Subcutaneous adipose tissue (tissue), 4 donors: ENCODE measurements around the gene H2AZ2. TPM values are rescaled to one million over a fixed set of nuclear protein-coding genes. Genes with fewer than 3 reads are reported as not detected.

Experiments
- CTCF ChIP-seq: fragments of 450-650 bp; IDR thresholded peaks from one replicate; pipeline ENCODE4 v1.5.1; 2016; ENCODE audit warnings: low read depth, mild to moderate bottlenecking, control low read depth, antibody characterized with exemption, moderate library complexity
- total RNA-seq, 4 donors: library from RNA; depleted of rRNA; stranded (reverse); fragments of >200 nt; gene quantifications; one replicate each; pipeline ENCODE4 v1.1.0, GENCODE V29; 2016

Gene H2AZ2
- total RNA-seq, result 100 to 1,000 TPM in 2 of 4 donors, 10 to 100 TPM in 2; 88.7 to 130 (median 96.4) TPM

- no peak for TF ChIP-seq CTCF
These were observed at the start of gene H2AZ2 for GRCh38 chr7:44847920-44848634. Gene H2AZ2 (minus strand): TSS chr7:44848087. CDS start chr7:44847971, 116 bp downstream.

- no peak for TF ChIP-seq CTCF
These were observed 49.4 kb upstream of the H2AZ2 start for GRCh38 chr7:44897309-44897708.

- no peak for TF ChIP-seq CTCF
These were observed 47.1 kb upstream of the H2AZ2 start for GRCh38 chr7:44894888-44895580.

- TF ChIP-seq CTCF, result no peak
These were observed 45.9 kb upstream of the H2AZ2 start for GRCh38 chr7:44893710-44894234.

- TF ChIP-seq CTCF, result no peak
These were observed 43.9 kb upstream of the H2AZ2 start for GRCh38 chr7:44891791-44892190.

GRCh38 chr7:44891372-44891771, 43.5 kb upstream of the H2AZ2 start:
- no peak for TF ChIP-seq CTCF

GRCh38 chr7:44889086-44889781, 41.3 kb upstream of the H2AZ2 start:
- no peak for TF ChIP-seq CTCF
